SK-N-MC (cell line): Measurements from ENCODE around the gene IL20RA.
"Not testable (repeated sequence)": the region's sequence is repeated elsewhere in the genome, so short reads cannot be mapped to it uniquely, and the experiment has no call there.

Source experiments
- DNase-seq: peaks from one replicate; pipeline ENCODE4 v3.0.0-alpha.2; 2011; ENCODE audit warnings: low read depth, low spot score
- H3K27ac ChIP-seq: fragments of 200-600 bp; sonication (generic); 2 replicates; pipeline ENCODE4 v1.5.1; 2016; ENCODE audit warnings: mixed run types
- H3K36me3 ChIP-seq: fragments of 200-600 bp; sonication (generic); 2 replicates; pipeline ENCODE4 v1.6.1; 2017; ENCODE audit warnings: antibody characterized with exemption, low read length, mixed read lengths; ENCODE audit not compliant: insufficient read depth
- H3K4me3 ChIP-seq: fragments of 200-600 bp; sonication (generic); 2 replicates; pipeline ENCODE4 v1.5.1; 2016
- H3K9ac ChIP-seq: fragments of 200-600 bp; sonication (generic); 2 replicates; pipeline ENCODE4 v1.8.0; 2017; ENCODE audit warnings: mixed run types, mixed read lengths; ENCODE audit not compliant: insufficient read length
- H3K9me3 ChIP-seq: fragments of 200-600 bp; sonication (generic); 2 replicates; pipeline ENCODE4 v1.6.1; 2017; ENCODE audit warnings: low read depth, mild to moderate bottlenecking, antibody characterized with exemption, low read length, moderate library complexity, mixed read lengths
- EZH2 ChIP-seq: fragments of 200-600 bp; sonication (generic); IDR thresholded peaks from one replicate; pipeline ENCODE4 v1.6.1; 2017; ENCODE audit warnings: antibody characterized with exemption
- FOXP2 ChIP-seq: optimal IDR thresholded peaks from 2 replicates; pipeline ENCODE3; 2011; ENCODE audit warnings: mild to moderate bottlenecking, moderate library complexity; ENCODE audit not compliant: insufficient read depth; ENCODE audit errors: extremely low read length, control extremely low read depth
- POLR2AphosphoS5 ChIP-seq: IDR thresholded peaks from 2 replicates; pipeline ENCODE4 v1.6.1; 2012; ENCODE audit warnings: mild to moderate bottlenecking, low read depth, low read length, borderline replicate concordance

IL20RA gene

GRCh38 chr6:137084090-137084489 is 39.3 kb upstream of the IL20RA start:
- H3K9ac ChIP-seq, result no peak overlapping the region
- H3K4me3 ChIP-seq, result no peak overlapping the region
- H3K27ac ChIP-seq, result peak overlapping the region; percentile 87
- no peak for DNase-seq
- H3K36me3 ChIP-seq, result no peaks in the 10 kb centered on the region
- no peaks in the 10 kb centered on the region for H3K9me3 ChIP-seq
- TF ChIP-seq EZH2, result no peak
- no peak for TF ChIP-seq POLR2AphosphoS5
- TF ChIP-seq FOXP2, result no peak

DNA sequence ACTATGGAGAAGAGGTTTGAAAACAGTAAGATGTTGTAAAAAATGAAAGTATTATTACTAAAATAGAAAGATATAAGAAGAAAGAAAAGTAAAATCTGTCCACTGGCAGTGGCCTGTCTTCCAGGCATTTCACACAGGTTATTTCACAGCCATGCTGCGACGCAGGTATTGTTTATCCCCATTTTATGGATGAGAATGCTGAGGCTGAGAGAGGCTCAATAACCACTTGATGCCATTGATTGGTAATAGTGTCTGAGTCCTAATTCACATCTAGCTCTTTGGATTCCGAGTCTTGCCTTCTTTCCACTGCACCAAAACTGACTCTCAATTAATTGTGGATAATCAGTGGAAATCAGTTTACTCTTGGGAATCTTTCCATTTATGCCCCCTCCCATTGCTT is 37.2 kb upstream of the IL20RA start:
- H3K9ac ChIP-seq, result no peak overlapping the region
- no peaks in the 10 kb centered on the region for H3K36me3 ChIP-seq
- H3K4me3 ChIP-seq, result no peak overlapping the region
- no peak overlapping the region for H3K27ac ChIP-seq
- H3K9me3 ChIP-seq, result no peaks in the 10 kb centered on the region
- no peak for DNase-seq
- TF ChIP-seq POLR2AphosphoS5 (no peak), EZH2 (no peak), FOXP2 (no peak)

- Histone ChIP-seq H3K4me3 (no peak overlapping the region), H3K9ac (no peak overlapping the region), H3K9me3 (no peaks in the 10 kb centered on the region), H3K27ac (no peak overlapping the region), H3K36me3 (no peaks in the 10 kb centered on the region)
- no peak for DNase-seq
- TF ChIP-seq EZH2 (no peak), POLR2AphosphoS5 (no peak), FOXP2 (no peak)
Observed at GRCh38 chr6:137080711-137081110, 35.9 kb upstream of the IL20RA start.

GRCh38 chr6:137076277-137077068 is 31.7 kb upstream of the IL20RA start:
- TF ChIP-seq EZH2 (no peak), FOXP2 (no peak), POLR2AphosphoS5 (no peak)
- Histone ChIP-seq H3K36me3 (no peaks in the 10 kb centered on the region), H3K4me3 (no peak overlapping the region), H3K9ac (no peak overlapping the region), H3K9me3 (no peaks in the 10 kb centered on the region), H3K27ac (no peak overlapping the region)
- DNase-seq, result peak; percentile 24

DNA sequence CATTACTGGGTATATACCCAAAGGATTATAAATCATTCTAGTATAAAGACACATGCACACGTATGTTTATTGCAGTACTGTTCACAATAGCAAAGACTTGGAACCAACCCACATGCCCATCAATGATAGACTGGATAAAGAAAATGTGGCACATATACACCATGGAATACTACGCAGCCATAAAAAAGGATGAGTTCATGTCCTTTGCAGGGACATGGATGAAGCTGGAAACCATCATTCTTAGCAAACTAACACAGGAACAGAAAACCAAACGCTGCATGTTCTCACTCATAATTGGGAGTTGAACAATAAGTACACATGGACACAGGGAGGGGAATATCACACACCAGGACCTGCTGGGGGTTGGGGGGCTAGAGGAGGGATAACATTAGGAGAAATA is 31.0 kb upstream of the IL20RA start:
- DNase-seq, H3K4me3 ChIP-seq, H3K9me3 ChIP-seq, H3K27ac ChIP-seq, H3K9ac ChIP-seq, H3K36me3 ChIP-seq: not testable (repeated sequence)

DNA sequence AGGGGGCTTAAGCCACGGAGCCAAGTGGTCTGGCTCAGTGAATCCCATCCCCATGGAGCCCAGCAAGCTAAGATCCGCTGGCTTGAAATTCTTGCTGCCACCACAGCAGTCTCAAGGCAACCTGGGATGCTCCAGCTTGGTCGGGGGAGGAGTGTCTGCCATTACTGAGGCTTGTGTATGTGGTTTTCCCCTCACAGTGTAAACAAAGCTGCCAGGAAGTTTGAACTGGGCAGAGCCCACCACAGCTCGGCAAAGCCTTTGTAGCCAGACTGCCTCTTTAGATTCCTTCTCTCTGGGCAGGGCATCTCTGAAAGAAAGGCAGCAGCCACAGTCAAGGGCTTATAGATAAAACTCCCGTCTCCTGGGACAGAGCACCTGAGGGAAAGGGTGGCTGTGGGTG is 25.5 kb upstream of the IL20RA start:
- TF ChIP-seq POLR2AphosphoS5 (no peak), EZH2 (no peak), FOXP2 (no peak)
- Histone ChIP-seq H3K36me3 (no peaks in the 10 kb centered on the region), H3K9me3 (no peaks in the 10 kb centered on the region), H3K9ac (no peak overlapping the region), H3K27ac (no peak overlapping the region), H3K4me3 (no peak overlapping the region)
- DNase-seq, result no peak

DNA sequence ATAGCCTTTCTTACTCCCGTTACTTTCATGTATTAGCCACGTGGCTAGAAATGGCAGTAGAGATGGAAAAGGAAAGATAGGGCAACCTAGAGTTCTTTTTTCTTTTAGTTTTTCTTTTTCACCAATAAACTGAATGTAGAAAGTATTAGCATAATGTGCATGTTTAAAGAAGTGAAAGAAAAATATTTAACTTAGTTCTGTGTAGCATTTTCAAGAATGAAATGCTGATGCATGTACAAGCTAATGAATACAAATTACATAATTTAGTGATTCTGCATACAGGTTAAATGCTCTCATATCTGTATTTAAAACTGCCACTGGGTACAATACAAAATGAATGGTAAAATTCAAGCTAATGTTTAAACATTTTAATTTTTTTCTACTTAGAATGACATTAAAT is 22.6 kb upstream of the IL20RA start:
- Histone ChIP-seq H3K9ac (no peak overlapping the region), H3K4me3 (no peak overlapping the region), H3K36me3 (no peaks in the 10 kb centered on the region), H3K27ac (no peak overlapping the region), H3K9me3 (no peaks in the 10 kb centered on the region)
- no peak for DNase-seq
- TF ChIP-seq FOXP2 (no peak), EZH2 (no peak), POLR2AphosphoS5 (no peak)

GRCh38 chr6:137058037-137058436 is 13.3 kb upstream of the IL20RA start:
- H3K27ac ChIP-seq, result no peak overlapping the region
- H3K9me3 ChIP-seq, result no peaks in the 10 kb centered on the region
- H3K9ac ChIP-seq, result no peak overlapping the region
- H3K36me3 ChIP-seq, result no peaks in the 10 kb centered on the region
- TF ChIP-seq FOXP2, result no peak
- TF ChIP-seq POLR2AphosphoS5, result no peak
- no peak for TF ChIP-seq EZH2
- no peak for DNase-seq
- no peak overlapping the region for H3K4me3 ChIP-seq
